GM23338 (cell line): Measurements from ENCODE around the gene FAM161B. TPM values are rescaled to one million over a fixed set of nuclear protein-coding genes. Genes with fewer than 3 reads are reported as not detected.

Experiments
- ATAC-seq: fragments of 200-7000 bp; cut with Tn5 transposase; 3 replicates; pipeline ENCODE4 v1.9.1; 2020
- DNase-seq: peaks from one replicate; pipeline ENCODE4 v3.0.0-alpha.2; 2015; ENCODE audit warnings: low spot score
- H2AFZ ChIP-seq: fragments of 200-600 bp; sonication (generic); 2 replicates; pipeline ENCODE4 v1.8.0; 2016; ENCODE audit warnings: antibody characterized with exemption, mild to moderate bottlenecking, moderate library complexity
- H3F3A ChIP-seq: fragments of 200-600 bp; sonication (generic); replicated peaks from 2 replicates; pipeline ENCODE4 v1.8.0; 2017; ENCODE audit warnings: antibody characterized with exemption, mixed run types, low read depth
- H3K27ac ChIP-seq: fragments of 200-600 bp; sonication (generic); 2 replicates; pipeline ENCODE4 v1.6.1; 2016; ENCODE audit warnings: low read depth
- H3K27me3 ChIP-seq: fragments of 200-600 bp; sonication (generic); 2 replicates; pipeline ENCODE4 v1.8.0; 2016; ENCODE audit warnings: mild to moderate bottlenecking, mixed run types, moderate library complexity; ENCODE audit not compliant: insufficient read depth
- H3K36me3 ChIP-seq: fragments of 200-600 bp; sonication (generic); 2 replicates; pipeline ENCODE4 v1.8.0; 2016; ENCODE audit warnings: mild to moderate bottlenecking; ENCODE audit not compliant: insufficient read depth
- H3K4me1 ChIP-seq: fragments of 200-600 bp; sonication (generic); 2 replicates; pipeline ENCODE4 v1.8.0; 2016; ENCODE audit warnings: mild to moderate bottlenecking, moderate library complexity; ENCODE audit not compliant: insufficient read depth
- H3K4me2 ChIP-seq: fragments of 200-600 bp; sonication (generic); 2 replicates; pipeline ENCODE4 v1.7.1; 2017; ENCODE audit warnings: mixed run types
- H3K4me3 ChIP-seq: fragments of 200-600 bp; sonication (generic); 2 replicates; pipeline ENCODE4 v1.6.1; 2016; ENCODE audit warnings: mixed run types
- H3K79me2 ChIP-seq: fragments of 200-600 bp; sonication (generic); replicated peaks from 2 replicates; pipeline ENCODE4 v1.8.0; 2017; ENCODE audit warnings: mild to moderate bottlenecking; ENCODE audit not compliant: insufficient read depth
- H3K9me2 ChIP-seq: fragments of 200-600 bp; sonication (generic); 2 replicates; pipeline ENCODE4 v1.8.0; 2017; ENCODE audit not compliant: insufficient read depth
- H4K20me1 ChIP-seq: fragments of 200-600 bp; sonication (generic); replicated peaks from 2 replicates; pipeline ENCODE4 v1.8.0; 2017; ENCODE audit warnings: mild to moderate bottlenecking; ENCODE audit not compliant: insufficient read depth
- H3K27ac Mint-ChIP-seq: 2 replicates; pipeline ENCODE4 v1.8.0; 2020; ENCODE audit warnings: inconsistent platforms, mild to moderate bottlenecking, moderate library complexity, mixed read lengths
- H3K27me3 Mint-ChIP-seq: 3 replicates; pipeline ENCODE4 v1.8.0; 2022; ENCODE audit warnings: low read depth, mild to moderate bottlenecking, moderate library complexity, mixed read lengths, inconsistent platforms; ENCODE audit not compliant: insufficient read depth, poor library complexity
- H3K36me3 Mint-ChIP-seq: 3 replicates; pipeline ENCODE4 v1.8.0; 2021; ENCODE audit warnings: low read depth, mild to moderate bottlenecking, inconsistent platforms, moderate library complexity, mixed read lengths
- H3K4me1 Mint-ChIP-seq: 3 replicates; pipeline ENCODE4 v1.8.0; 2020; ENCODE audit warnings: mild to moderate bottlenecking, inconsistent platforms, mixed read lengths
- H3K4me3 Mint-ChIP-seq: 3 replicates; pipeline ENCODE4 v1.8.0; 2021; ENCODE audit warnings: moderate library complexity, mild to moderate bottlenecking, inconsistent platforms, mixed read lengths
- H3K9me3 Mint-ChIP-seq: 3 replicates; pipeline ENCODE4 v1.8.0; 2020; ENCODE audit warnings: moderate library complexity, mild to moderate bottlenecking, inconsistent platforms, mixed read lengths
- CREB1 ChIP-seq: fragments of 250-450 bp; sonication (Bioruptor Pico); IDR thresholded peaks from 2 replicates; pipeline ENCODE4 v1.5.0; 2020; ENCODE audit warnings: low read depth, mild to moderate bottlenecking, moderate library complexity
- CTCF ChIP-seq, 2 experiments: fragments of 200-600 bp in 1 of 2; sonication (generic) in 1 of 2; conservative IDR thresholded peaks; 2 replicates each; pipeline versions ENCODE4 v1.5.1 to v1.6.1; 2016 to 2017; ENCODE audit warnings: antibody characterized with exemption in 2 of 2, low read depth in 2 of 2, mild to moderate bottlenecking in 2 of 2, moderate library complexity in 1 of 2
- ETS1 ChIP-seq: IDR thresholded peaks from 2 replicates; pipeline ENCODE4 v1.6.1; 2016; ENCODE audit warnings: antibody characterized with exemption
- EZH2 ChIP-seq: fragments of 200-600 bp; sonication (generic); IDR thresholded peaks from one replicate; pipeline ENCODE4 v1.8.0; 2017; ENCODE audit warnings: antibody characterized with exemption, mild to moderate bottlenecking, low read depth; ENCODE audit not compliant: unreplicated experiment
- EZH2phosphoT487 ChIP-seq: fragments of 200-600 bp; sonication (generic); IDR thresholded peaks from one replicate; pipeline ENCODE4 v1.8.1; 2018; ENCODE audit warnings: antibody characterized with exemption; ENCODE audit not compliant: unreplicated experiment
- JUNB ChIP-seq: IDR thresholded peaks from one replicate; pipeline ENCODE4 v1.6.1; 2016; ENCODE audit warnings: antibody characterized with exemption; ENCODE audit not compliant: unreplicated experiment
- REST ChIP-seq: IDR thresholded peaks from one replicate; pipeline ENCODE4 v1.6.1; 2018; ENCODE audit warnings: antibody characterized with exemption; ENCODE audit not compliant: unreplicated experiment
- ZNF462 ChIP-seq: fragments of 250-450 bp; sonication (Bioruptor Pico); IDR thresholded peaks from 2 replicates; pipeline ENCODE4 v1.5.0; 2020; ENCODE audit warnings: mild to moderate bottlenecking, moderate library complexity
- polyA plus RNA-seq: library from polyadenylated mRNA; unstranded; fragments of >200 nt; fragmentation: Nextera tagmentation; extraction: Ambion mirVana; gene quantifications from 2 replicates; pipeline ENCODE4 v1.2.1, GENCODE V29; 2016
- total RNA-seq: library from RNA; depleted of rRNA; stranded (reverse); fragments of >200 nt; shearing (Covaris generic); gene quantifications from 2 replicates; pipeline ENCODE4 v1.2.3, GENCODE V29; 2014

FAM161B gene
- total and polyA plus RNA-seq, 2 experiments from 2014 or later = 0.28 to 2.8 TPM

- TF ChIP-seq CTCF (conservative IDR thresholded peaks at IDR 0.05; ENCODE audit: low read depth in 2 of 2) (no peak), REST (no peak)
These were observed 4.7 kb downstream of the FAM161B start (continued) for GRCh38 chr14:73945159-73945670.

- no peak overlapping the region for H3K4me3 Mint-ChIP-seq
- no peak overlapping the region for H3K27ac ChIP-seq
- H3K4me2 ChIP-seq = no peak overlapping the region
- no peaks in the 10 kb centered on the region for H3K27me3 ChIP-seq
- H3K9me3 Mint-ChIP-seq = no peaks in the 10 kb centered on the region
- H3K4me1 ChIP-seq = no peaks in the 10 kb centered on the region
- ATAC-seq (no peak), DNase-seq (no peak)
- no peak overlapping the region for H3K4me3 ChIP-seq
- no peaks in the 10 kb centered on the region for H3F3A ChIP-seq
- H3K36me3 Mint-ChIP-seq = no peaks in the 10 kb centered on the region
- H3K79me2 ChIP-seq = no peaks in the 10 kb centered on the region
- 0 out of 2 replicates have a peak, but pooled peaks cover 3% of the 10 kb centered on the region for H4K20me1 ChIP-seq
- H3K36me3 ChIP-seq = no peaks in the 10 kb centered on the region
- no peak overlapping the region for H2AFZ ChIP-seq
- no peak overlapping the region for H3K27ac Mint-ChIP-seq
- no peaks in the 10 kb centered on the region for H3K27me3 Mint-ChIP-seq
- no peaks in the 10 kb centered on the region for H3K4me1 Mint-ChIP-seq
- H3K9me2 ChIP-seq = no peaks in the 10 kb centered on the region
- TF ChIP-seq EZH2 (no peak), CREB1 (CRISPR knock-in tag) (no peak), ZNF462 (CRISPR knock-in tag) (no peak), CTCF (conservative IDR thresholded peaks at IDR 0.05; ENCODE audit: low read depth in 2 of 2) (no peak), EZH2phosphoT487 (no peak), ETS1 (no peak), JUNB (no peak)
These were observed 5.3 kb downstream of the FAM161B start for GRCh38 chr14:73944432-73945158.
